HepG2 (cell line): ENCODE results near the gene PERCC1. TPM values are rescaled to one million over a fixed set of nuclear protein-coding genes. Genes with fewer than 3 reads are reported as not detected.

Experiments used
- ATAC-seq: fragments of 200-7000 bp; cut with Tn5 transposase; 3 replicates; pipeline ENCODE4 v1.9.1; 2020; ENCODE audit warnings: mild to moderate bottlenecking, moderate library complexity
- BruUV-seq: library from RNA; stranded (reverse); fragments of 400-500 nt; replicated peaks from 2 replicates; lab custom pipeline; 2021; lab: Mats Ljungman, UMichigan
- CTCF ChIA-PET: fragments of 300-600 bp; formaldehyde crosslinking; extraction: SDS; loops from one replicate; lab custom pipeline; 2021; ENCODE audit warnings: low total read pairs, inconsistent platforms, low intra/inter-chr PET ratio; lab: Yijun Ruan, JAX
- POLR2A ChIA-PET: fragments of 350-600 bp; sonication (Branson Sonifier 250); formaldehyde crosslinking; loops from one replicate; lab custom pipeline; 2020; ENCODE audit warnings: antibody characterized with exemption, inconsistent platforms; lab: Yijun Ruan, JAX
- DNase-seq: peaks from one replicate; pipeline ENCODE4 v3.0.0-alpha.2; 2015; ENCODE audit warnings: low spot score
- FAIRE-seq: peaks from 3 replicates; lab custom pipeline; 2011; peaks lifted over from hg19 to GRCh38; lab: Jason Lieb, UNC
- H2AFZ ChIP-seq: one replicate; pipeline ENCODE4 v1.6.1; 2011; ENCODE audit warnings: low read length, inconsistent platforms
- H3K27ac ChIP-seq: fragments of 300-600 bp; 3 replicates; pipeline ENCODE4 v1.8.0; 2011; ENCODE audit warnings: mixed run types, mild to moderate bottlenecking, mixed read lengths, low read length, inconsistent platforms; ENCODE audit not compliant: insufficient read depth; ENCODE audit errors: extremely low read length
- H3K27me3 ChIP-seq, 2 experiments: fragments of 200-600 bp in 1 of 2; 2 replicates in 1 of 2; 3 replicates in 1 of 2; pipeline versions ENCODE4 v1.6.0 to v1.8.0; 2011; ENCODE audit warnings: low read length in 2 of 2, mild to moderate bottlenecking in 2 of 2, moderate library complexity in 2 of 2, inconsistent platforms in 1 of 2; ENCODE audit not compliant: insufficient read depth in 2 of 2, control insufficient read depth in 1 of 2
- H3K36me3 ChIP-seq, 2 experiments: fragments of 200-600 bp in 1 of 2; replicated peaks in 1 of 2; 2 replicates in 1 of 2; 3 replicates in 1 of 2; pipeline versions ENCODE4 v1.5.1 to v1.8.0; 2011; ENCODE audit warnings: low read length in 2 of 2, inconsistent platforms in 1 of 2; ENCODE audit not compliant: insufficient read depth in 2 of 2, control insufficient read depth in 1 of 2
- H3K4me1 ChIP-seq: 2 replicates; pipeline ENCODE4 v1.5.1; 2012; ENCODE audit warnings: low read length, inconsistent platforms; ENCODE audit not compliant: insufficient read depth
- H3K4me2 ChIP-seq: 2 replicates; pipeline ENCODE4 v1.6.0; 2011; ENCODE audit warnings: low read depth, low read length, inconsistent platforms
- H3K4me3 ChIP-seq, 3 experiments: fragments of 200-600 bp in 1 of 3; sonication (generic), shearing (Covaris generic) in 1 of 3; replicated peaks in 1 of 3; 2 replicates each; pipeline ENCODE4 v1.5.1; 2011 to 2016; ENCODE audit warnings: low read length in 3 of 3, inconsistent platforms in 2 of 3, low read depth in 2 of 3, mild to moderate bottlenecking in 2 of 3, control low read depth in 1 of 3, mixed read lengths in 1 of 3; ENCODE audit not compliant: insufficient read depth in 1 of 3
- H3K79me2 ChIP-seq: one replicate; pipeline ENCODE4 v1.6.1; 2011; ENCODE audit warnings: low read length, inconsistent platforms; ENCODE audit not compliant: insufficient read depth
- H3K9ac ChIP-seq: 2 replicates; pipeline ENCODE4 v1.6.0; 2011; ENCODE audit warnings: mild to moderate bottlenecking, low read depth, low read length, inconsistent platforms; ENCODE audit not compliant: insufficient read depth
- H3K9me3 ChIP-seq: 2 replicates; pipeline ENCODE4 v1.5.1; 2012; ENCODE audit warnings: mild to moderate bottlenecking, low read length
- H4K20me1 ChIP-seq: 2 replicates; pipeline ENCODE4 v1.6.0; 2011; ENCODE audit warnings: inconsistent platforms, mild to moderate bottlenecking, low read length, moderate library complexity; ENCODE audit not compliant: insufficient read depth
- AGO2 ChIP-seq: fragments of 200-400 bp; formaldehyde crosslinking; optimal IDR thresholded peaks from 2 replicates; pipeline ENCODE3; 2017; ENCODE audit warnings: mild to moderate bottlenecking, low read depth, low read length, moderate library complexity
- MZF1 ChIP-seq: sonication (generic); formaldehyde crosslinking; IDR thresholded peaks from 2 replicates; pipeline ENCODE4 v1.8.1; 2023; ENCODE audit warnings: mild to moderate bottlenecking, missing genetic modification reagents, borderline replicate concordance
- RBFOX2 ChIP-seq: fragments of 200-400 bp; formaldehyde crosslinking; IDR thresholded peaks from 2 replicates; pipeline ENCODE4 v1.6.1; 2017; ENCODE audit warnings: low read depth, mild to moderate bottlenecking, low read length
- SP2 ChIP-seq: sonication (generic); formaldehyde crosslinking; IDR thresholded peaks from 2 replicates; pipeline ENCODE4 v1.5.1; 2020; ENCODE audit warnings: mild to moderate bottlenecking, missing genetic modification reagents
- ZNF577 ChIP-seq: sonication (generic); formaldehyde crosslinking; IDR thresholded peaks from 2 replicates; pipeline ENCODE4 v1.4.0; 2020; ENCODE audit warnings: mild to moderate bottlenecking, low read depth, missing genetic modification reagents, borderline replicate concordance
- ZNF788 ChIP-seq: sonication (generic); formaldehyde crosslinking; IDR thresholded peaks from 2 replicates; pipeline ENCODE4 v1.5.0; 2020; ENCODE audit warnings: mild to moderate bottlenecking, missing genetic modification reagents, borderline replicate concordance
- WGBS: methylation state at CpG from one replicate; pipeline ENCODE4 v1.1.6; 2017; ENCODE audit warnings: low lambda C conversion rate; 5-methylcytosine and 5-hydroxymethylcytosine counted together
- in situ Hi-C: cut with HindIII; loops from 2 replicates; pipeline ENCODE4 v1.10.0; 2017; ENCODE audit warnings: low pct_unique_long_range_greater_than_20kb; ENCODE audit not compliant: extremely low pct_ligation_motif_present
- intact Hi-C: fragments of 100-400 bp; cut with micrococcal nuclease; formaldehyde crosslinking; loops from one replicate; pipeline ENCODE4 v1.10.0; 2022; ENCODE audit not compliant: unreplicated experiment
- polyA plus RNA-seq, 8 experiments: library from polyadenylated mRNA; depleted of rRNA in 3 of 8; stranded (reverse) in 7 of 8; unstranded in 1 of 8; fragments of >200 nt; fragmentation: Illumina TruSeq in 4 of 8; extraction: Trizol in 4 of 8; gene quantifications; 2 replicates each; pipeline versions ENCODE4 v1.2.1 to v1.2.3, GENCODE V29; 2011 to 2016; ENCODE audit warnings: low read depth in 4 of 8, missing spikeins in 1 of 8, mixed read lengths in 1 of 8; ENCODE audit not compliant: insufficient read depth in 1 of 8
- total RNA-seq, 5 experiments: library from RNA; depleted of rRNA; stranded (reverse); fragments of >200 nt; fragmentation: Illumina TruSeq; extraction: Trizol; gene quantifications; 2 replicates each; pipeline ENCODE4 v1.2.3, GENCODE V29; 2016; ENCODE audit warnings: low read depth in 1 of 5
- TF ChIP-seq, protein P1 (sequence below): sonication (generic); formaldehyde crosslinking; IDR thresholded peaks from 2 replicates; pipeline ENCODE4 v1.8.0; 2023; ENCODE audit warnings: mild to moderate bottlenecking, missing genetic modification reagents
- TF ChIP-seq, protein P2 (sequence below): fragments of 450-650 bp; IDR thresholded peaks from 2 replicates; pipeline ENCODE4 v1.6.1; 2017

PERCC1 gene
- total and polyA plus RNA-seq, 2 of the 13 experiments (the other 11 are each of a cell fraction or from before 2014, with no cell fraction given), result 0.15 TPM; not detected in 1

- peaks cover 14 to 22% of the 10 kb centered on the region in 2 experiments; a peak in 3 of 5 replicates for H3K36me3 ChIP-seq
- no peak for DNase-seq
- no peaks in the 10 kb centered on the region for H4K20me1 ChIP-seq
- H3K27me3 ChIP-seq, result no peaks in the 10 kb centered on the region
- H3K79me2 ChIP-seq, result no peaks in the 10 kb centered on the region
- H2AFZ ChIP-seq, result no peak overlapping the region
- in situ Hi-C loops (no loop called here), intact Hi-C loops (no loop called here)
- ChIA-PET CTCF (no interaction called here), POLR2A (no interaction called here)
- no peak overlapping the region for H3K27ac ChIP-seq
- H3K9ac ChIP-seq, result no peak overlapping the region
- ATAC-seq, result no peak
- FAIRE-seq, result no peak
- no peak overlapping the region for H3K4me2 ChIP-seq
- BruUV-seq, result no TSS peak
- H3K4me3 ChIP-seq, result no peak overlapping the region
- H3K4me1 ChIP-seq, result no peaks in the 10 kb centered on the region
- peak; percentile 39 for TF ChIP-seq AGO2
- 0 out of 2 replicates have a peak, but pooled peaks have one; percentile 22 for TF ChIP-seq RBFOX2
- TF ChIP-seq SP2 (CRISPR knock-in tag), result no peak
- H3K9me3 ChIP-seq, result no peaks in the 10 kb centered on the region
- 97% methylated on average over 15 of the region's 30 CpGs for WGBS
Measured at GRCh38 chr16:1460602-1461138, 29.8 kb downstream of the PERCC1 start.

GRCh38 chr16:1461146-1461545 is 30.3 kb downstream of the PERCC1 start:
- in situ Hi-C loops, result no loop called here
- Histone ChIP-seq H3K9me3 (no peaks in the 10 kb centered on the region), H4K20me1 (no peaks in the 10 kb centered on the region), H3K27ac (no peak overlapping the region), H3K79me2 (no peaks in the 10 kb centered on the region), H3K4me1 (no peaks in the 10 kb centered on the region), H2AFZ (no peak overlapping the region), H3K9ac (no peak overlapping the region), H3K4me3 (no peak overlapping the region), H3K4me2 (no peak overlapping the region), H3K36me3 (peaks cover 14 to 22% of the 10 kb centered on the region in 2 experiments; a peak in 3 of 5 replicates), H3K27me3 (no peaks in the 10 kb centered on the region)
- no peak for ATAC-seq
- BruUV-seq, result no TSS peak
- DNase-seq, result no peak
- WGBS, result 97% methylated on average over 19 of the region's 24 CpGs
- POLR2A ChIA-PET, result no interaction called here
- intact Hi-C loops, result no loop called here
- FAIRE-seq, result no peak
- TF ChIP-seq, protein P1, sequence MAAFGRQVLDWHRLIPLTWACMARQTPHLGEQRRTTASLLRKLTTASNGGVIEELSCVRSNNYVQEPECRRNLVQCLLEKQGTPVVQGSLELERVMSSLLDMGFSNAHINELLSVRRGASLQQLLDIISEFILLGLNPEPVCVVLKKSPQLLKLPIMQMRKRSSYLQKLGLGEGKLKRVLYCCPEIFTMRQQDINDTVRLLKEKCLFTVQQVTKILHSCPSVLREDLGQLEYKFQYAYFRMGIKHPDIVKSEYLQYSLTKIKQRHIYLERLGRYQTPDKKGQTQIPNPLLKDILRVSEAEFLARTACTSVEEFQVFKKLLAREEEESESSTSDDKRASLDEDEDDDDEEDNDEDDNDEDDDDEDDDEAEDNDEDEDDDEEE (CRISPR knock-in tag), result no peak
- TF ChIP-seq MZF1 (CRISPR knock-in tag), result no peak
- TF ChIP-seq, protein P2, sequence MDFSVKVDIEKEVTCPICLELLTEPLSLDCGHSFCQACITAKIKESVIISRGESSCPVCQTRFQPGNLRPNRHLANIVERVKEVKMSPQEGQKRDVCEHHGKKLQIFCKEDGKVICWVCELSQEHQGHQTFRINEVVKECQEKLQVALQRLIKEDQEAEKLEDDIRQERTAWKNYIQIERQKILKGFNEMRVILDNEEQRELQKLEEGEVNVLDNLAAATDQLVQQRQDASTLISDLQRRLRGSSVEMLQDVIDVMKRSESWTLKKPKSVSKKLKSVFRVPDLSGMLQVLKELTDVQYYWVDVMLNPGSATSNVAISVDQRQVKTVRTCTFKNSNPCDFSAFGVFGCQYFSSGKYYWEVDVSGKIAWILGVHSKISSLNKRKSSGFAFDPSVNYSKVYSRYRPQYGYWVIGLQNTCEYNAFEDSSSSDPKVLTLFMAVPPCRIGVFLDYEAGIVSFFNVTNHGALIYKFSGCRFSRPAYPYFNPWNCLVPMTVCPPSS, result no peak
- no peak for TF ChIP-seq ZNF577 (CRISPR knock-in tag)
- TF ChIP-seq ZNF788 (CRISPR knock-in tag), result no peak
- CTCF ChIA-PET, result no interaction called here
